IMR-90 (cell line): ENCODE measurements around the gene PIK3C3.

Experiments
- CTCF ChIP-seq: conservative IDR thresholded peaks from 2 replicates; pipeline ENCODE4 v1.5.1; 2012; ENCODE audit warnings: mild to moderate bottlenecking, low read depth, low read length, improper control_type of control experiment
- ELK1 ChIP-seq: fragments of 150-350 bp; IDR thresholded peaks from 2 replicates; pipeline ENCODE4 v1.6.1; 2016; ENCODE audit warnings: low read depth, mild to moderate bottlenecking, low read length, moderate library complexity, borderline replicate concordance
- FOS ChIP-seq: fragments of 150-350 bp; IDR thresholded peaks from 2 replicates; pipeline ENCODE4 v1.6.1; 2016; ENCODE audit warnings: low read depth, low read length
- MAZ ChIP-seq: IDR thresholded peaks from 2 replicates; pipeline ENCODE4 v1.6.1; 2012; ENCODE audit warnings: low read depth, mild to moderate bottlenecking, low read length, improper control_type of control experiment, moderate library complexity, borderline replicate concordance
- POLR2A ChIP-seq: IDR thresholded peaks from 2 replicates; pipeline ENCODE4 v1.6.1; 2012; ENCODE audit warnings: mild to moderate bottlenecking, low read depth, low read length
- RAD21 ChIP-seq: IDR thresholded peaks from 2 replicates; pipeline ENCODE4 v1.6.1; 2012; ENCODE audit warnings: low read length, improper control_type of control experiment
- RCOR1 ChIP-seq: IDR thresholded peaks from 2 replicates; pipeline ENCODE4 v1.6.1; 2012; ENCODE audit warnings: mild to moderate bottlenecking, low read length, improper control_type of control experiment; ENCODE audit not compliant: insufficient replicate concordance
- SMC3 ChIP-seq: fragments of 150-350 bp; IDR thresholded peaks from 2 replicates; pipeline ENCODE4 v1.6.1; 2016; ENCODE audit warnings: low read depth, mild to moderate bottlenecking, antibody characterized with exemption, low read length, moderate library complexity
- USF2 ChIP-seq: fragments of 150-350 bp; IDR thresholded peaks from 2 replicates; pipeline ENCODE4 v1.6.1; 2017; ENCODE audit warnings: mild to moderate bottlenecking, antibody characterized with exemption, low read length, low read depth

- TF ChIP-seq CTCF (no peak), ELK1 (no peak), RCOR1 (no peak), POLR2A (no peak), FOS (no peak), SMC3 (no peak), USF2 (no peak), RAD21 (no peak), MAZ (no peak)
Observed at GRCh38 chr18:41905786-41906527, 49.1 kb upstream of the PIK3C3 start.
